GM19238 (cell line): ENCODE measurements around the gene CARMIL1.
"Not testable (repeated sequence)": the region's sequence is repeated elsewhere in the genome, so short reads cannot be mapped to it uniquely, and the experiment has no call there.

Experiments
- DNase-seq: peaks from one replicate; pipeline ENCODE4 v3.0.0; 2011; ENCODE audit warnings: low spot score; ENCODE audit not compliant: insufficient read length

Gene CARMIL1

DNA sequence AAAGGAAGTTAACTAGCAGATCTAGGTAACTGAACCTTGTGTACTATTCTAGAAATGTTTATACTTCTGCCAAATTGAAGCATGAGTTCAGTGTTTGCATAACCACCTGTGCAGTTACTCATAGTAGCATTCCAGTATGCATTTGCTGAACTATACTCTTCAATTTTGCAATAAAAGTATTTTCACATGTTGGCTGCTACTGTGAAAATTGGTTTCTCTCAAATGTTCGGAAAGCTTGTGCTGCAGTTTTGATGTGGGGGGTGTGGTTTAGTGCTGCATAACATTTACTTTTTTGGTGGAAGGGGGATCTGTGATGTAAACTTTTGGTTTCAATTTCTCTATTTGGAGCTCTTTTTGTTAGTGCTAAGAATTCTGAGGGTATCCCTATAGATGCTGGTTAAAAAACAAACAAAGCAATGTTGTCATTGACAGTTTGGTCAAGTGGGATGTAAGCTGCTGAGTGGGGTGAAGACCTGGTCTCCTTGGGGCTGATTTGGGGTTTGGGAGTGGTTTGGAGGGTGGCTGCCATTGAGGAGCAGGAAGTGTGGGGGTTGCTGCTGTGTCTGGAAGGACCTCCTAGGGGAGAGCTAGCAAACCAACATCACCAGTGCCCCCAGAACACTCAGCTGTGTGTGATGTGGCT, 87.8 kb downstream of the CARMIL1 start:
- DNase-seq: no peak

GRCh38 chr6:25369036-25369432, 89.9 kb downstream of the CARMIL1 start:
- DNase-seq: no peak

DNA sequence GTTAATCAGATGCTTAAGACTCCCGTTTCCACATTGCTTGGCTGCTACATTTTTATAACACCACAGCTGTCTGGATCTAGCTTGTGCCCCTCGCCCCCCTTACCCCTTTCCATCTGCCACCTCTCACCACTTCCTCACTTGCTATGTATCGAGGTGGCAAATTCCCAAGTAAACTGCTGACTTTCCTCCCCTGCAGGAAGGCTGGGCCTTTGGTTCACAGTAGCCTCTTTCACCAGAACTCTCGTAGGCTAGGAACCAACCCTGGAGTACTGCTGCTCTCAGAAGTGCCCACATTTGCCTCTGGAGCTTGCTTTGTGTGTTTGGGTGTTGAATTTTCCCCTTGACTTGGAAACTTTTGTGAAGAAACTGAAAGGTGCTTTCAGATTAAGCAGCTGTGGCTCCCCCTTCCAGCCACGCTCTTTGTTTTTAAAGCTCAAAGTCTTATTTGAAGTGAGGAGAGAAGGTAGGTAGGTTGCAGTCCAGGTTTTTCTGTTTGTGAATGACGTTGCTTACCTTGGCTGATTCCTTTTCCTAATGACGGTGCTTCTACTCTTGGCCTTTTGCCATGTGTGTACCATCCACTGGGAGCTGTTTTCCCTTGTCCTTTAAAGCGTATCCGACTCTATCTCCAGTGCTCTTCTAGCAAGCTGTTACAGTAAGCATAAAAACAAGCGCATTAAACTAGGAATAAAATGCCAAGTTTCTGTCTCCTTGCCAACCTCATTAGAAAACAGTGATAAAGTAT, 90.4 kb downstream of the CARMIL1 start:
- DNase-seq: no peak

- no peak for DNase-seq
Observed at GRCh38 chr6:25370178-25371036, 91.2 kb downstream of the CARMIL1 start.

DNA sequence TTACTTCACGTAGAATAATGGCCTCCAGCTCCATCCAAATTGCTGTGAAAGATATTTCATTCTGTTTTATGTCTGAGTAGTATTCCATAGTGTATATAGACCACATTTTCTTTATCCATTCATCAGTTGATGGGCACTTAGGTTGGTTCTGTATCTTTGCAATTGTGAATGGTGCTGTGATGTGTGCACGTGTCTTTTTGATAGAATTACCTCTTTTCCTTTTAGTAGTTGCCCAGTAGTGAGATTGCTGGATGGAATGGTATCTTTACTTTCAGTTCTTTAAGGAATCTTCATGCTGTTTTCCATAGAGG, 91.8 kb downstream of the CARMIL1 start:
- DNase-seq: no peak

DNA sequence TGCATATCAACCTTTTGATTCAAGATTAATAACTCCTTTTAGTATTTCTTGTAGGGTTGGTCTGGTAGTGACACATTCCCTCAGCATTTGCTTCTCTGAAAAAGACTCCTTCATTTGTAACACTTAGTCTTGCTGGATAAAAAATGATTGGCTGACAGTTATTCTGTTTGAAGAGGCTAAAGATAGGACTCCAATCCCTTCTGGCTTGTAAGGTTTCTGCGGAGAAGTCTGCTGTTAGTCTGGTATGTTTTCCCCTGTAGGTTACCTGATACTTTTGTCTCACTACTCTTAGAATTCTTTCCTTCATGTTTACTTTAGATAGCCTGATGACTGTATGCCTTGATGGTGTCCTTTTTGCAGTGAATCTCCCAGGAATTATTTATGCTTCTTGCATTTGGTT, 96.0 kb downstream of the CARMIL1 start:
- no peak for DNase-seq

GRCh38 chr6:25377664-25378063, 98.5 kb downstream of the CARMIL1 start:
- no peak for DNase-seq

- no peak for DNase-seq
Observed at GRCh38 chr6:25381077-25381476, 101.9 kb downstream of the CARMIL1 start.

DNA sequence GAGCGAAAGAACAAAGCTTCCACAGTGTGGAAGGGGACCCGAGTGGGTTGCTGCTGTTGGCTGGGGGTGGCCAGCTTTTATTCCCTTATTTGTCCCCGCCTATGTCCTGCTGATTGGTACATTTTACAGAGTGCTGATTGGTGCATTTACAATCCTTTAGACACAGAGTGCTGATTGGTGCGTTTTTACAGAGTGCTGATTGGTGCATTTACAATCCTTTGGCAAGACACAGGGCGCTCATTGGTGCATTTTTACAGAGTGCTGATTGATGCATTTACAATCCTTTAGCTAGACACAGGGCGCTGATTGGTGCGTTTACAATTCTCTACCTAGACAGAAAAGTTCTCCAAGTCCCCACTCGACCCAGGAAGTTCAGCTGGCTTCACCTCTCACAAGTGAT, 103.3 kb downstream of the CARMIL1 start:
- DNase-seq: not testable (repeated sequence)

GRCh38 chr6:25384234-25384633, 105.1 kb downstream of the CARMIL1 start:
- no peak for DNase-seq

GRCh38 chr6:25384967-25385366, 105.8 kb downstream of the CARMIL1 start:
- no peak for DNase-seq

- peak; percentile 19 for DNase-seq
Observed at GRCh38 chr6:25387483-25387882, 108.3 kb downstream of the CARMIL1 start.

DNA sequence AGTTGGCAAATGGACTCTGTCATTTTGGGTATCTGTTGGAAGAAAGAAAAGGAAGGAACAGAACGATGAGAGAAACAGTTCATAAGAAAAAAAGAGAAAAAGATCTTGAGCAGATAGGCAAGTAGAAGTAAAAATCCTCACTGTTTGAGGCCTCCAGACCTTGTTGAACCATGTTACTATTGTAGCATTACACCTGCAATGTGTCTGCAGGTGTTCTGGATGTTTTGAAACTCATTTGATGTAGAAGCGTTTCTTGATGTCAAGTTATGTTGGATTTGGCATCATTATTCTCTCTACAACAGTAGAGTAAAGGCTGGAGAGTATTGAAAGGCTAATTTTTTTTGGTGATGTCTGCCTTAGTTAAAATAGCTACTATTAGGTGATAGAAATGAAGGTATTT, 108.7 kb downstream of the CARMIL1 start:
- DNase-seq: no peak

GRCh38 chr6:25388776-25389175, 109.6 kb downstream of the CARMIL1 start:
- no peak for DNase-seq

DNA sequence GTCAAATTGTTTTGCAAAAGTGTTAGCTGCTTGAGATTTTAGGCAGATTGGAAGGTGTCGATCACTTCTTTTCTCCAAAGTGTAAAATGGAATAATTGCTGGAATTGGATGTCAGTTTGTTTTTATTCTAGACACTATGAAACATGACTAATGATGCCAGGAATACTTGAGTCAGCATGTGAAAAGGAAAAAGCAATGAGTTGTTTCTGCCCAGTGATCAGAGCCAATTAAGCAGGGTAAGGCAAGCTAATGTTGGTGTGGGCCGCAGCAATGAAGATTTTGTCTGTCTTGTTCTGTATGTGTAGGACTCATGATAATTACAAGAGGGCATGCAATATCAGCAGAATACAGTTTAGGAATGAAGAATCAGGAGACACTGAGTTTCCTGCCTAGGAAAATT, 110.3 kb downstream of the CARMIL1 start:
- no peak for DNase-seq

DNA sequence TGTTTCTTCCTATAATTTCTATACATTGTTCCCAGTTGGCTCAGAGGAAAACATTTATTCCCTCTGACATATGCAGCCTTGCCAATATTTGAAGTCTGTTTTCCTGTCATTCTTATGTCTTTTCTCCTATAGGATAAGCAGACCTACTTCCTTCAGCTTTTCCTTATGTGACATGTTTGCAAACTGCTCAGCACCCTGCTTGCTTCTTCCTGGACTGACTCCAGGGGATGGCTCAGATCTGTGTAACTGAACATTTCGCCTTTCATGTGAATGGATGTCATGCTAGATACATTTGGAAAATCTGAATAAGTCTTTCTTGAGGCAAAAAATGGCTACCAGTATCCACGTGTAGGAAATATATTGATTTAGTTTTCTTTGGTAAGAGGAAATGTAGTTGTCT, 113.2 kb downstream of the CARMIL1 start:
- no peak for DNase-seq

DNA sequence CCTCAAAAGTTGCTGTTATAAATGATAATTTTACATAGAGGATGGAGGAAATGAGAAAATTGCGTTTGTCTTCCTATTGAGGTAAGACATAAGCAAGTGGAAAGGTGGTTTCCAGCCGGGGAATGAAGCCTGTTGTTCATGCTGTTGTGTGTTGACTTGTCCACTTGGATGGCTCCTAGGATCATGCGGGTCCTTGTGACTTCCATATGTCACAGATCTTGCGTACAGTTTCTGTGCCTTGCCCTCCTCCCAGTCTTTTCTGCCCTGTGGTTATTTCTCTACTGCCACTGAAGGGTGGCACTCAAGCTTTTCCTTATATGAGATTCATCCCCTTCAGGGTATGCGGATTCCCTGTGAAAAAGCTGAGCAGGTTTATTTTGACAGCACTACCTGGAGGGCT, 116.6 kb downstream of the CARMIL1 start:
- no peak for DNase-seq

- DNase-seq: no peak
Observed at GRCh38 chr6:25397406-25397805, 118.2 kb downstream of the CARMIL1 start.

- DNase-seq: no peak
Observed at GRCh38 chr6:25399885-25400284, 120.7 kb downstream of the CARMIL1 start.

DNA sequence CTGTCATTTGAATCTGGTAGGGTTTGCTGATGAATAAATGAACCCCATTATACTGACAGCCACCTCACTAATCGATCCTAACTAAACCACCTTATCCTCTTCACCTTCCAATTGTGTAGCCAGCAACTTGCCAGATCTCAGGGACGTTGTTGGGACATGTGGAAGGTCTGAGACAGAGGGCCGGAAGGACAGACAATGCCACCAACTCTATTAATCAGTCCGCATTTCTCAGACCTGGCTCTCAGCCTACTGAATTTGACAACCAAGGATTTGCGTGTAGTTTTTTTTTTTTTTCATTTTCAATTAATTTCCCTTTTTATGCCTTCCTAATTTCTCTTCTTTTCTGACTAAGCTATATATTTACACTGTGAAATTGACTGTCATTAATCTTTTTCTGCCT, 122.5 kb downstream of the CARMIL1 start:
- no peak for DNase-seq

DNA sequence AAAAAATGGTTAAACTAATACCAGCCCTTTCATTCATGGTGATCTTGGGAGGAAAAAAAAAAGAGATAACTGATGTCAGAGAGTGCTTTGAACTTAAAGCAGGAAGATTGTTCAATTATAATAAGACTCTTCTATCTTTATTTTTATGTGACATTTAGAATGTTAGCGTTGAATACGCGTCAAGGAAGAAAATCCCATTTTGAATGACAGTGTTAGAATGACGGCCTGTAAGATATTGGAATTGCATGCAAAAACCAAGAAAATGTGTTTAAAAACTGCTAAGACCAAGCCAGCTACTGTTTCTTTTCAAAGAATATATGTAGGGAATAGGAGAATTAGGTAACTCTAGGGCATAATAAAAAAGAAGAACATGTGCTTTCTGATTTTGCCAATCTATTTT, 123.0 kb downstream of the CARMIL1 start:
- no peak for DNase-seq

- no peak for DNase-seq
Observed at GRCh38 chr6:25403150-25403549, 124.0 kb downstream of the CARMIL1 start.
